Heart left ventricle (tissue), 13 donors: Measurements from ENCODE around the gene ZNF823.

ENCODE experiments used
- CTCF ChIP-seq, 12 donors: fragments of 200-600 bp; sonication (generic) in 4 of 12; IDR thresholded peaks; one replicate each; pipeline versions ENCODE4 v1.5.0 to v1.8.0; 2018 to 2022; ENCODE audit warnings: antibody characterized with exemption in 12 of 12, mild to moderate bottlenecking in 5 of 12
- POLR2A ChIP-seq, 2 donors: fragments of 450-650 bp; IDR thresholded peaks; one replicate each; pipeline ENCODE4 v1.6.1; 2017; ENCODE audit warnings: antibody characterized with exemption in 2 of 2, mild to moderate bottlenecking in 2 of 2, moderate library complexity in 2 of 2
- donor health status: ischemic (EF 13 %, LVEDD 7.1; RV severe dilation, severe dysfunction).
- donor health status: DM: no; HTN: yes; CAD: no.
- donor health status: DM: no; HTN: no; CAD: no.
- donor health status: ischemic (EF 25% LVEDD 6.9; RV normal size, moderate dysfunction).
- donor health status: ischemic (EF 25% LVEDD 5.7; RV mildly dilated, moderate dysfunction).
- donor health status: ischemic (EF 35%, LVEDD 5.7; RV mildly dilated, moderate dysfunction).
- donor health status: nonischemic (EF 11% LVEDD 7.7; RV severe dilation, severe dysfunction).
- donor health status: DM: yes; HTN: yes; CAD: no.
- donor health status: PGD.
- donor health status: ischemic (EF 29% LVEDD 5.4; RV normal size, mild dysfunction).
- donor health status: nonischemic (EF 23%, LVEDD 6.1; RV moderate dilation, normal function).

GRCh38 chr19:11783767-11784166, 45.0 kb upstream of the ZNF823 start:
- TF ChIP-seq CTCF (IDR thresholded peaks at IDR 0.05), result no peak
- no peak for TF ChIP-seq POLR2A (IDR thresholded peaks at IDR 0.05)
